ENCODE measurements around the gene ARSG.
"Not testable (repeated sequence)": the region's sequence is repeated elsewhere in the genome, so short reads cannot be mapped to it uniquely, and the experiment has no call there.

- TF ChIP-seq CTCF (IDR thresholded peaks at IDR 0.05; ENCODE audit: extremely low read depth in 1 of 2, insufficient read depth in 1 of 2, low read depth in 1 of 2, low read length in 2 of 2); JUN (IDR thresholded peaks at IDR 0.05; ENCODE audit: borderline replicate concordance, insufficient read depth, insufficient read length, low read depth); POLR2A (IDR thresholded peaks at IDR 0.05; ENCODE audit: low read depth, low read length); EZH2 (IDR thresholded peaks at IDR 0.05; ENCODE audit: borderline replicate concordance, low read depth, low read length, severe bottlenecking); FOS (IDR thresholded peaks at IDR 0.05; ENCODE audit: borderline replicate concordance, insufficient read depth, low read length): not testable (repeated sequence)
These were observed 9.3 kb upstream of the ARSG start for GRCh38 chr17:68281965-68282364.
